ENCODE data around the gene NUP205.
A peak's percentile ranks its signal among the peaks of the same experiment; 100 is the strongest.

NUP205 gene

GRCh38 chr7:135648235-135648634 is 90.5 kb downstream of the NUP205 start:
- Histone ChIP-seq H3K4me3 (ENCODE audit: low read depth, low read length) (no peak overlapping the region), H3K27ac (no peak overlapping the region), H3K36me3 (replicated peaks) (peaks cover 20% of the 10 kb centered on the region), H3K27me3 (replicated peaks) (no peaks in the 10 kb centered on the region)
- in situ Hi-C loops (cut with HindIII; ENCODE audit: low pct_ligation_motif_present, low sequenced_read_pairs), result no loop called here
- TF ChIP-seq CTCF (IDR thresholded peaks at IDR 0.05; ENCODE audit: low read depth, low read length, missing control alignments), result no peak
- DNase-seq, result no peak

- DNase-seq, result peak; percentile 73
These were observed 93.3 kb downstream of the NUP205 start for GRCh38 chr7:135650831-135651573.

DNA sequence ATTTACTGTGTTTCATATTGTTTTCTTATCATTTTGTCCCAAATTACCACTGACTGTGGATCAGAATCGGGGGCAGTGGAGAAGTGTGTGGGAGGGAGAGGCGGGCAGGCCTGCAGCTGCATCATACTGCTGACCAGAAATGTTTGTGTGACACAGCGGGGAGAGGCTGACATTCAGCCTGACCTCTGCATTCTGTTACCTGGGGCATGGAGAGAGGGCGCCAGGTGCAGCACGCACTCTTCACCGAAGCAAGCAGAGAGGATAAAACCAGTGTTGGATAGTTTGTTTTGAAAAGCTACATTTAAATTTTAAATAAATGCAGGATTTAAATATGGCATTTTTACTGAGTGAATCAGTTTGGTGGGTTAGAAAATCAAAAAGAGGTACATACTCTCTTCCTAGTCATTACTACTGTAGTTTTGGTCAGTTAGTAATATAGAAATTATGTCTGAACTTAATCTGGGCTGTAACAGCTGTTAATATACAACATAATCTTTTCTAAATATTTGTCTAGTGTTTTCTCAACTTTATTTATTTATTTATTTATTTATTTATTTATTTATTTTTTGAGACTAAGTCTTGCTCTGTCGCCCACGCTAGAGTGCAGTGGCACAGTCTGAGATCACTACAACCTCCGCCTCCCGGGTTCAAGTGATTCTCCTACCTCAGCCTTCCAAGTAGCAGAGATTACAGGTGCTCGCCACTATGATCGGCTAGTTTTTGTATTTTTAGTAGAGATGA is 95.8 kb downstream of the NUP205 start:
- TF ChIP-seq CTCF (IDR thresholded peaks at IDR 0.05; ENCODE audit: low read depth, low read length, missing control alignments), result no peak
- Histone ChIP-seq H3K27ac (no peak overlapping the region), H3K4me3 (ENCODE audit: low read depth, low read length) (no peak overlapping the region), H3K27me3 (replicated peaks) (no peaks in the 10 kb centered on the region), H3K36me3 (replicated peaks) (no peaks in the 10 kb centered on the region)
- in situ Hi-C loops (cut with HindIII; ENCODE audit: low pct_ligation_motif_present, low sequenced_read_pairs), result no loop called here
- DNase-seq, result peak; percentile 17

More at GRCh38 chr7:135650831-135651573, 93.3 kb downstream of the NUP205 start:
- no peak overlapping the region for H3K4me3 ChIP-seq (ENCODE audit: low read depth, low read length)
- TF ChIP-seq CTCF (IDR thresholded peaks at IDR 0.05; ENCODE audit: low read depth, low read length, missing control alignments), result no peak
- H3K27me3 ChIP-seq (replicated peaks), result no peaks in the 10 kb centered on the region
- in situ Hi-C loops (cut with HindIII; ENCODE audit: low pct_ligation_motif_present, low sequenced_read_pairs), result no loop called here
- peaks cover 11% of the 10 kb centered on the region for H3K36me3 ChIP-seq (replicated peaks)
- H3K27ac ChIP-seq, result peak overlapping the region; percentile 7

GRCh38 chr7:135658564-135658963 is 100.8 kb downstream of the NUP205 start:
- no peak for DNase-seq
- in situ Hi-C loops (cut with HindIII; ENCODE audit: low pct_ligation_motif_present, low sequenced_read_pairs), result no loop called here
- no peak for TF ChIP-seq CTCF (IDR thresholded peaks at IDR 0.05; ENCODE audit: low read depth, low read length, missing control alignments)
- Histone ChIP-seq H3K36me3 (replicated peaks) (no peaks in the 10 kb centered on the region), H3K27me3 (replicated peaks) (no peaks in the 10 kb centered on the region), H3K4me3 (ENCODE audit: low read depth, low read length) (no peak overlapping the region), H3K27ac (no peak overlapping the region)

DNA sequence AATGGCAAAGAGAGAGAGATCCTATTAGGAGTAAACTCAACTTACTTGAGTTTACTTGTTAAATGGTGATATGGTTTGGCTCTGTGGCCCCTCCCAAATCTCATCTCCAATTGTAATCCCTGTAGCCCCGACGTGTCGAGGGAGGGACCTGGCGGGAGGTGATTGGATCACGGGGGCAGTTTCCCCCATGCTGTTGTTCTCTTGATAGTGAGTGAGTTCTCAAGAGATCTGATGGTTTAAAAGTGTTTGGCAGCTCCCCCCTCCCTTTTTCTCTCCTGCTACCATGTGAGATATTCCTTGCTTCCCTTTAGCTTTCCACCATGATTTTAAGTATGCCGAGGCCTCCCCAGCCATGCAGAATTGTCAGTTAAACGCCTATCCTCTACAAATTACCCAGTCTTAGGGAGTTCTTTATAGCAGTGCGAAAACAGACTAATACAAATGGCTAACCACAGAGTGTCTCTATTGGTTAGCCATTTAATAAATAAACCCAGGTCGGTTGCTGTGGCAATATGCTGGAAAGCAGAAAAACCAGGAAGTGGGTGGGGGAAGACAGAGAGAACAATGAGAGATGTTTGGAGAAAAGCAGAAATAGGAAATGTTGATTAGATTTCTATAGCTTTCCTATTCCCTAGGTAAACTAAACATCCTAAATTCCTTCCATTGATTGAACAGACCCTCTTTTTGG is 101.6 kb downstream of the NUP205 start:
- TF ChIP-seq CTCF (IDR thresholded peaks at IDR 0.05; ENCODE audit: low read depth, low read length, missing control alignments), result no peak
- H3K4me3 ChIP-seq (ENCODE audit: low read depth, low read length), result no peak overlapping the region
- no peak for DNase-seq
- H3K27me3 ChIP-seq (replicated peaks), result no peaks in the 10 kb centered on the region
- in situ Hi-C loops (cut with HindIII; ENCODE audit: low pct_ligation_motif_present, low sequenced_read_pairs), result no loop called here
- H3K27ac ChIP-seq, result no peak overlapping the region
- no peaks in the 10 kb centered on the region for H3K36me3 ChIP-seq (replicated peaks)
